Astrocyte of the cerebellum (primary cell): ENCODE measurements around the gene SYNCRIP.

Experiments
- DNase-seq: peaks from one replicate; pipeline ENCODE4 v3.0.0-alpha.2; 2011; ENCODE audit warnings: low read depth
- H3K4me3 ChIP-seq: 2 replicates; pipeline ENCODE4 v1.5.1; 2011; ENCODE audit warnings: mild to moderate bottlenecking, low read depth, low read length, moderate library complexity
- in situ Hi-C: cut with HindIII; loops from 2 replicates; pipeline ENCODE4 v1.10.0; 2017; ENCODE audit warnings: low sequenced_read_pairs
- TF ChIP-seq, protein P1 (sequence below): IDR thresholded peaks from 2 replicates; pipeline ENCODE4 v1.5.1; 2012; ENCODE audit warnings: low read length, low read depth, moderate library complexity, mild to moderate bottlenecking; ENCODE audit errors: missing control alignments

Gene SYNCRIP

DNA sequence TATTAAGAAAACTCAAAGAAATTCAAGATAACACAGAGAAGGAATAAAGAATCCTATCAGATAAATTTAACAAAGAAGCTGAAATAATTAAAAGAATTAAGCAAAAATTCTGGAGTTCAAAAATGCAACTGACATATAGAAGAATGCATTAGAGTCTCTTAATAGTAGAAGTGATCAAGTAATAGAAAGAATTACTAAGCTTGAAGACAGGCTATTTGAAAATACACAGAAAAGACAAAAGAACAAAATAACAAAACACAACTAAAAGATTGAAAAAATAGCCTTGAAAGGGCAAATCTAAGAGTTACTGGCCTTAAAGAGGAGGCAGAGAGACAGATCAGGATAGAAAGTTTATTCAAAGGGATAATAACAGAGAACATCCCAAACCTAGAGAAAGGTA, 61.1 kb downstream of the SYNCRIP start:
- TF ChIP-seq, protein P1, sequence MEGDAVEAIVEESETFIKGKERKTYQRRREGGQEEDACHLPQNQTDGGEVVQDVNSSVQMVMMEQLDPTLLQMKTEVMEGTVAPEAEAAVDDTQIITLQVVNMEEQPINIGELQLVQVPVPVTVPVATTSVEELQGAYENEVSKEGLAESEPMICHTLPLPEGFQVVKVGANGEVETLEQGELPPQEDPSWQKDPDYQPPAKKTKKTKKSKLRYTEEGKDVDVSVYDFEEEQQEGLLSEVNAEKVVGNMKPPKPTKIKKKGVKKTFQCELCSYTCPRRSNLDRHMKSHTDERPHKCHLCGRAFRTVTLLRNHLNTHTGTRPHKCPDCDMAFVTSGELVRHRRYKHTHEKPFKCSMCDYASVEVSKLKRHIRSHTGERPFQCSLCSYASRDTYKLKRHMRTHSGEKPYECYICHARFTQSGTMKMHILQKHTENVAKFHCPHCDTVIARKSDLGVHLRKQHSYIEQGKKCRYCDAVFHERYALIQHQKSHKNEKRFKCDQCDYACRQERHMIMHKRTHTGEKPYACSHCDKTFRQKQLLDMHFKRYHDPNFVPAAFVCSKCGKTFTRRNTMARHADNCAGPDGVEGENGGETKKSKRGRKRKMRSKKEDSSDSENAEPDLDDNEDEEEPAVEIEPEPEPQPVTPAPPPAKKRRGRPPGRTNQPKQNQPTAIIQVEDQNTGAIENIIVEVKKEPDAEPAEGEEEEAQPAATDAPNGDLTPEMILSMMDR, result no peak
- no peak overlapping the region for H3K4me3 ChIP-seq
- in situ Hi-C loops, result no loop called here
- DNase-seq, result no peak

DNA sequence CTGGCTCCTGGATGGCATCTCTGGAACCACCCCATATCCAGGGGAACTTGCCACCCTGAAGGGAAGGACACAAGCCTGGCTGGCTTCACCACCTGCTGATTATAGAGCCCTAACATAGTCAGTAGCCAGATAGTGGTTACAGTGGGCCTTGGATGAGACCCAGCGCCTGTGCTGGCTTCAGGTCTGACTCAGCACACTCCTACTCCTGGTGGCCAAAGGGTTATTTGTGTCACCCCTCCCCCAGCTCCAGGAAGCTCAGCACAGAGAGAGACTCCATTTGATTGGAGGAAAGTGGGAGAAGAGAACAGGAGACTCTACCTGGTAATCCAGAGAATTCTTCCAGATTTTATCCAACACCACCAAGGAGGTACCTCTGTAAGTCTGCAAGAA, 61.8 kb downstream of the SYNCRIP start:
- in situ Hi-C loops, result no loop called here

DNA sequence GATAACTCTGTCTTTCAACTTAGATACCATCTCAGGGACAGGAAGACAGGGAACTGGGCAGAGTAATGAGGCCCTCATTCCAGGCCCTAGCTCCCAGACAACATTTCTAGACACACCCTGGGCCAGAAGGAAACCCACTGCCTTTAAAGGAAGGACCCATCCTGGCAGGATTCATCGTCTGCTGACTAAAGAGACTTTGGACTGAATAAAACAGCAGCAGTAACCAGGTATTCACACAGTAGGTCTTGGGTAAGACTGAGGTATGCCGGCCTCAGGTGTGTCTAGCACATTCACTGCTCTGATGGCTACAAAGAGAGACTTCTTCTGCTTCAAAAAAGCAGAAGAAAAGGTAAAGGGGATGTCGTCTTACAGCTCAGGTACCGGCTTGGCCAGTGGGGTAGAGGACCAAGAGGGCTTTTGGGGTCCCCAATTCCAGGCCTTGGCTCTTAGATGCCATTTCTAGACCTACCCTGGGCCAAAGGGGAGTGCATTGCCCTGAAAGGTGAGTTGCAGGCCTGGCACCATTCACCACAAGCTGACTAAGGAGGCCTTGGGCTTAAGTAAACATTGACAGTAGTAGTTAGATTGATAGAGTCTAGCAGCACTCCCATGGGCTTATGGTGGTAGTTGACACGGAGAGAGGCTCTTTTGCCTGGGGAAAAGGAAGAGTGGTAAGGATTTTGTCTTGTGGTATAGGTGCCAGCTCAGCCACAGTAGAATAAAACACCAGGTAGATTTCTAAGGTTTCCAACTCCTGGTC, 62.4 kb downstream of the SYNCRIP start:
- no peak for DNase-seq
- TF ChIP-seq, protein P1, result no peak
- in situ Hi-C loops, result no loop called here
- H3K4me3 ChIP-seq, result no peak overlapping the region

More for the DNA sequence above, 61.8 kb downstream of the SYNCRIP start:
- H3K4me3 ChIP-seq, result no peak overlapping the region
- TF ChIP-seq, protein P1, result no peak
- peak; percentile 27 for DNase-seq

DNA sequence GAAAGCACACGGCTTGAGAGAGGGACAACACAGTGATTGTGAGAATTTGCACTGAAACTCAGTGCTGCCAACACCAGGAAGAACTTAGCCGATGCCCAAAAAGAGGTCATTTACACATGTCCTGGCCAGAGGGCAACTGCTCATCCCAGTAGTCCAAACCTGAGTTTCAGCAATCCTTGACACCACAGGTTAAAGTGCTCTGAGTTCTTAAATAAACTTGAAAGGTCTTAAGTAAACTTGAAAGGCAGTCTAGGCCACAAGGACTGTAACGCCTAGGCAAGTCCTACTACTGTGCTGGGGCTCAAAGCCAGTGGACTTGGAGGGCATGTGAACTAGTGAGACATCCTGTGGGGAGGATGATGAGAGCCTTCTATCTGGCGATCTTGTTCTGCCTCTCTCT, 63.1 kb downstream of the SYNCRIP start:
- in situ Hi-C loops, result no loop called here
- DNase-seq, result no peak
- TF ChIP-seq, protein P1, result no peak
- no peak overlapping the region for H3K4me3 ChIP-seq

DNA sequence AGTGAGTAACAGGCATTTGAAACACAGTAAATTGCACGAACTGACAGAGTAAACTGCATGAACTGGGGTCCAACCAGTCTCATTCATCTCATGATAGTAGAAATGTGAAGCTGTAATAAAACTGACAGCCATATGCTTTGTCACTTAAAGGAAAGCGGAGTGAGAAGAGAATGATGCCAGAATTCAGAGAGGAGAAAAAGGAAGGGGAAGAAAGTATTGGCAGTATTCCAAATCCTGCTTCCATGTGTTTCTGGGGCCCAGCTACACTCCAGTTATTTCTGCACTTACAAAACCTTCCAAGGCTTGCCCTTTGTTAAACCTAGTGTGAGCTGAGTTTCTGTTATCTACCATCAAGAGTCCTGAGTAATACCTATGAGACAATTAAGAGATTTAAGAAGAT, 66.2 kb downstream of the SYNCRIP start:
- in situ Hi-C loops, result no loop called here
- H3K4me3 ChIP-seq, result no peak overlapping the region
- TF ChIP-seq, protein P1, result no peak
- no peak for DNase-seq

DNA sequence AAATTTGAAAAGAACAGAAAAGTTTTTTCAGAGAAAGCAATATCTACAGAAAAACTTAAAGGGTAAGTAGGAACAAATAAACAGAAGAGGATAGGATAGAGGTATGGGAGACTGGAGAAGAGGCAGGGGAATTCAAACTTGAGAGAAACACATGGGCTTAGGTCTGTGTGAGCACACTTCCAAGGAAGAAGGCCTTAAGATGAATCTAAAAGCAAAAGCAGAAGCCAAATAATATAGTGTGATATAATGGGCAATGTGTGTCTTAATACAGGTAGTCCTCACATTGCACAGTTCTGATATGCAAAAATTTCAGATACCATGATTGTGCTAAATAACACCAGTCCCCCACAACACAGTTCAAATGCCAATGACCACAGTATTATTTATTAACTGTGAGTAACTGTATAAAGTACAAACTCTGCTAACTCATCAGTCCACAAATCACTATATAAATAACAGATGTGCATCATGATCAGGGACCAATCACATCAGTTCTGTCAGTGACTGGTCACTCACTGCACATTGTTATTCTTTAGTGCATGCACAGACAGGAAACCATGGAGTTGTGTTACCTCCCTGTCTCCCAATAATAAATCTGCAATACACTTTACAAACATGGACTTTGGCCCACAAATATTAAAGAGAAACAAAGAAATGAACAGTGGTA, 67.6 kb downstream of the SYNCRIP start:
- no peak overlapping the region for H3K4me3 ChIP-seq
- DNase-seq, result no peak
- TF ChIP-seq, protein P1, result no peak
- in situ Hi-C loops, result no loop called here
